ENCODE results near the gene PPARD. TPM values are rescaled to one million over a fixed set of nuclear protein-coding genes. Genes with fewer than 3 reads are reported as not detected.
"Not testable (repeated sequence)": the region's sequence is repeated elsewhere in the genome, so short reads cannot be mapped to it uniquely, and the experiment has no call there.

The PPARD gene
- total RNA-seq, 1 donor from 2014 or later: 5.3 TPM

- DNase-seq (ENCODE audit: low spot score): no peak
Measured at GRCh38 chr6:35436071-35436857, 93.9 kb downstream of the PPARD start.

- DNase-seq (ENCODE audit: low spot score): not testable (repeated sequence)
Measured at GRCh38 chr6:35438378-35439065, 96.2 kb downstream of the PPARD start.

- DNase-seq (ENCODE audit: low spot score): no peak
Measured at GRCh38 chr6:35439308-35439707, 97.0 kb downstream of the PPARD start.

GRCh38 chr6:35441205-35441604 is 98.8 kb downstream of the PPARD start:
- DNase-seq (ENCODE audit: low spot score): no peak

GRCh38 chr6:35441642-35442041 is 99.3 kb downstream of the PPARD start:
- no peak for DNase-seq (ENCODE audit: low spot score)

- no peak for DNase-seq (ENCODE audit: low spot score)
Measured at GRCh38 chr6:35442693-35443092, 100.3 kb downstream of the PPARD start.

GRCh38 chr6:35443341-35444030 is 101.1 kb downstream of the PPARD start:
- DNase-seq (ENCODE audit: low spot score): no peak

- no peak for DNase-seq (ENCODE audit: low spot score)
Measured at GRCh38 chr6:35445691-35446090, 103.3 kb downstream of the PPARD start.

- DNase-seq (ENCODE audit: low spot score): no peak
Measured at GRCh38 chr6:35448191-35448590, 105.8 kb downstream of the PPARD start.

- peak; percentile 79 for DNase-seq (ENCODE audit: low spot score)
Measured at GRCh38 chr6:35449287-35449881, 107.0 kb downstream of the PPARD start.

GRCh38 chr6:35451354-35452182 is 109.2 kb downstream of the PPARD start:
- no peak for DNase-seq (ENCODE audit: low spot score)

GRCh38 chr6:35452183-35453090 is 110.1 kb downstream of the PPARD start, which contains the start of gene FANCE:
Gene FANCE, plus strand, starts transcription at chr6:35452338. Its CDS starts 208 bp downstream, at chr6:35452546.
- DNase-seq (ENCODE audit: low spot score): peak; percentile 92

- peak; percentile 30 for DNase-seq (ENCODE audit: low spot score)
Measured at GRCh38 chr6:35453236-35453635, 110.9 kb downstream of the PPARD start.

GRCh38 chr6:35454391-35455110 is 112.2 kb downstream of the PPARD start:
- peak; percentile 43 for DNase-seq (ENCODE audit: low spot score)

GRCh38 chr6:35457907-35458306 is 115.5 kb downstream of the PPARD start:
- DNase-seq (ENCODE audit: low spot score): no peak

- DNase-seq (ENCODE audit: low spot score): no peak
Measured at GRCh38 chr6:35461270-35461669, 118.9 kb downstream of the PPARD start.

- DNase-seq (ENCODE audit: low spot score): no peak
Measured at GRCh38 chr6:35463292-35463691, 120.9 kb downstream of the PPARD start.

GRCh38 chr6:35465646-35466045 is 123.3 kb downstream of the PPARD start:
- DNase-seq (ENCODE audit: low spot score): no peak

Data from umbilical cord (tissue), 2 donors.